Neural cell (in vitro differentiated cells): ENCODE data around the gene ADTRP. TPM values are rescaled to one million over a fixed set of nuclear protein-coding genes. Genes with fewer than 3 reads are reported as not detected.

Experiments
- H2AFZ ChIP-seq: fragments of 200-600, 300-800 bp; sonication (generic), shearing (Covaris generic); 2 replicates; pipeline ENCODE4 v1.6.0; 2014; ENCODE audit warnings: low read depth, mild to moderate bottlenecking, antibody characterized with exemption, low read length, moderate library complexity
- H3F3A ChIP-seq: fragments of 200-600 bp; shearing (Covaris generic); 2 replicates; pipeline ENCODE4 v1.6.1; 2016; ENCODE audit warnings: mild to moderate bottlenecking, moderate library complexity, mixed read lengths, antibody characterized with exemption, low read length; ENCODE audit not compliant: insufficient read depth, poor library complexity, severe bottlenecking
- H3K27ac ChIP-seq: fragments of 200-600, 300-800 bp; sonication (generic), shearing (Covaris generic); 2 replicates; pipeline ENCODE4 v1.5.1; 2014; ENCODE audit warnings: mild to moderate bottlenecking, low read length, moderate library complexity
- H3K27me3 ChIP-seq: fragments of 300-800, 200-600 bp; sonication (generic), shearing (Covaris generic); 2 replicates; pipeline ENCODE4 v1.6.0; 2014; ENCODE audit warnings: mild to moderate bottlenecking, low read depth, low read length, moderate library complexity; ENCODE audit not compliant: insufficient read depth
- H3K36me3 ChIP-seq: fragments of 300-800, 200-600 bp; sonication (generic), shearing (Covaris generic); 2 replicates; pipeline ENCODE4 v1.5.1; 2014; ENCODE audit warnings: mild to moderate bottlenecking, antibody characterized with exemption, low read length, moderate library complexity; ENCODE audit not compliant: insufficient read depth
- H3K4me2 ChIP-seq: fragments of 300-800, 200-600 bp; sonication (generic), shearing (Covaris generic); 2 replicates; pipeline ENCODE4 v1.6.0; 2014; ENCODE audit warnings: mild to moderate bottlenecking, low read length
- H3K4me3 ChIP-seq: fragments of 300-800, 200-600 bp; sonication (generic), shearing (Covaris generic); 2 replicates; pipeline ENCODE4 v1.5.1; 2014; ENCODE audit warnings: mild to moderate bottlenecking, low read length, moderate library complexity
- H3K79me2 ChIP-seq: fragments of 200-600 bp; shearing (Covaris generic); replicated peaks from 2 replicates; pipeline ENCODE4 v1.6.0; 2014; ENCODE audit warnings: mild to moderate bottlenecking, low read length, moderate library complexity; ENCODE audit not compliant: insufficient read depth
- H3K9ac ChIP-seq: fragments of 300-800, 200-600 bp; sonication (generic), shearing (Covaris generic); 2 replicates; pipeline ENCODE4 v1.6.1; 2016; ENCODE audit warnings: mild to moderate bottlenecking, low read length, mixed read lengths
- H3K9me2 ChIP-seq: fragments of 200-600 bp; shearing (Covaris generic); 2 replicates; pipeline ENCODE4 v1.6.1; 2016; ENCODE audit warnings: mild to moderate bottlenecking, low read length, mixed read lengths; ENCODE audit not compliant: insufficient read depth
- H3K9me3 ChIP-seq: fragments of 200-600, 300-800 bp; sonication (generic), shearing (Covaris generic); 2 replicates; pipeline ENCODE4 v1.6.1; 2016; ENCODE audit warnings: mild to moderate bottlenecking, mixed run types, low read length, moderate library complexity, mixed read lengths
- H4K20me1 ChIP-seq: fragments of 200-600 bp; shearing (Covaris generic); 2 replicates; pipeline ENCODE4 v1.6.1; 2016; ENCODE audit warnings: mild to moderate bottlenecking, mixed run types; ENCODE audit not compliant: insufficient read depth
- CTCF ChIP-seq: fragments of 450-650 bp; IDR thresholded peaks from 2 replicates; pipeline ENCODE4 v1.5.1; 2014; ENCODE audit warnings: antibody characterized with exemption, mild to moderate bottlenecking, moderate library complexity; ENCODE audit not compliant: poor library complexity, severe bottlenecking
- EP300 ChIP-seq: fragments of 450-650 bp; conservative IDR thresholded peaks from 2 replicates; pipeline ENCODE4 v1.6.1; 2014; ENCODE audit warnings: antibody characterized with exemption, mild to moderate bottlenecking, moderate library complexity; ENCODE audit not compliant: poor library complexity, severe bottlenecking
- EZH2 ChIP-seq: fragments of 200-600, 300-800 bp; shearing (Covaris generic), sonication (generic); IDR thresholded peaks from 2 replicates; pipeline ENCODE4 v1.6.1; 2014; ENCODE audit warnings: antibody characterized with exemption, low read length, borderline replicate concordance, mild to moderate bottlenecking; ENCODE audit not compliant: insufficient read depth, poor library complexity, severe bottlenecking
- MXI1 ChIP-seq: fragments of 450-650 bp; conservative IDR thresholded peaks from 2 replicates; pipeline ENCODE4 v1.6.1; 2014; ENCODE audit warnings: antibody characterized with exemption, mild to moderate bottlenecking; ENCODE audit not compliant: poor library complexity, severe bottlenecking
- POLR2AphosphoS5 ChIP-seq: IDR thresholded peaks from 2 replicates; pipeline ENCODE4 v1.6.1; 2012
- RAD21 ChIP-seq: fragments of 450-650 bp; conservative IDR thresholded peaks from 2 replicates; pipeline ENCODE4 v1.6.1; 2014; ENCODE audit warnings: antibody characterized with exemption, mild to moderate bottlenecking, moderate library complexity
- REST ChIP-seq: IDR thresholded peaks from 2 replicates; pipeline ENCODE4 v1.6.1; 2012; ENCODE audit warnings: borderline replicate concordance
- SMC3 ChIP-seq: fragments of 450-650 bp; conservative IDR thresholded peaks from 2 replicates; pipeline ENCODE4 v1.6.1; 2014; ENCODE audit warnings: antibody characterized with exemption, mild to moderate bottlenecking, moderate library complexity; ENCODE audit not compliant: poor library complexity
- TAF1 ChIP-seq: IDR thresholded peaks from 2 replicates; pipeline ENCODE4 v1.6.1; 2012; ENCODE audit warnings: low read depth
- polyA plus RNA-seq: library from polyadenylated mRNA; depleted of rRNA; stranded (reverse); fragments of >200 nt; gene quantifications from 2 replicates; pipeline ENCODE4 v1.2.3, GENCODE V29; 2014

Gene ADTRP
- polyA plus RNA-seq, 1 donor from 2014 or later = not detected

- no peaks in the 10 kb centered on the region for H3K36me3 ChIP-seq
- H3K9me3 ChIP-seq = peaks cover 8% of the 10 kb centered on the region
- no peak overlapping the region for H3K4me2 ChIP-seq
- H3K79me2 ChIP-seq = no peaks in the 10 kb centered on the region
- no peak overlapping the region for H2AFZ ChIP-seq
- peaks cover 6% of the 10 kb centered on the region for H3K27me3 ChIP-seq
- no peaks in the 10 kb centered on the region for H4K20me1 ChIP-seq
- no peak overlapping the region for H3K4me3 ChIP-seq
- no peak for TF ChIP-seq POLR2AphosphoS5
- no peak for TF ChIP-seq TAF1
- no peak for TF ChIP-seq RAD21
- no peak for TF ChIP-seq EZH2
- no peak for TF ChIP-seq CTCF
- no peak for TF ChIP-seq SMC3
- no peak for TF ChIP-seq EP300
- no peak for TF ChIP-seq REST
- no peak overlapping the region for H3K27ac ChIP-seq
- no peaks in the 10 kb centered on the region for H3F3A ChIP-seq
- no peak overlapping the region for H3K9ac ChIP-seq
- no peaks in the 10 kb centered on the region for H3K9me2 ChIP-seq
Measured at GRCh38 chr6:11756292-11756691, 22.3 kb downstream of the ADTRP start.

- no peak overlapping the region for H3K4me2 ChIP-seq
- no peaks in the 10 kb centered on the region for H3K9me2 ChIP-seq
- peaks cover 6% of the 10 kb centered on the region for H3K27me3 ChIP-seq
- H4K20me1 ChIP-seq = no peaks in the 10 kb centered on the region
- no peaks in the 10 kb centered on the region for H3K79me2 ChIP-seq
- no peaks in the 10 kb centered on the region for H3K36me3 ChIP-seq
- no peak for TF ChIP-seq MXI1
- no peak for TF ChIP-seq POLR2AphosphoS5
- no peak for TF ChIP-seq TAF1
- no peak for TF ChIP-seq SMC3
- no peak for TF ChIP-seq REST
- TF ChIP-seq RAD21 = no peak
- no peak for TF ChIP-seq EZH2
- TF ChIP-seq CTCF = no peak
- TF ChIP-seq EP300 = no peak
- H3K27ac ChIP-seq = no peak overlapping the region
- no peak overlapping the region for H2AFZ ChIP-seq
- peaks cover 8% of the 10 kb centered on the region for H3K9me3 ChIP-seq
- no peaks in the 10 kb centered on the region for H3F3A ChIP-seq
- no peak overlapping the region for H3K9ac ChIP-seq
- no peak overlapping the region for H3K4me3 ChIP-seq
Measured at GRCh38 chr6:11755725-11756124, 22.9 kb downstream of the ADTRP start.
